PC-9 (cell line): ENCODE measurements around the gene TENM4.

Experiments
- CTCF ChIP-seq: fragments of 200-600 bp; sonication (generic); conservative IDR thresholded peaks from 2 replicates; pipeline ENCODE4 v1.6.1; 2017; ENCODE audit warnings: mixed run types, antibody characterized with exemption, mild to moderate bottlenecking, moderate library complexity
- EZH2 ChIP-seq: fragments of 200-600 bp; sonication (generic); IDR thresholded peaks from 2 replicates; pipeline ENCODE4 v1.8.0; 2017; ENCODE audit warnings: antibody characterized with exemption, low read depth

- TF ChIP-seq CTCF (no peak), EZH2 (no peak)
Measured at GRCh38 chr11:78831571-78831970, 609.3 kb downstream of the TENM4 start.
